Activated CD4-positive, alpha-beta T cell treated with anti-CD3 and anti-CD28 coated beads for 24 hours (primary cell): ENCODE results near the gene TRDN.
"Not testable (repeated sequence)": the region's sequence is repeated elsewhere in the genome, so short reads cannot be mapped to it uniquely, and the experiment has no call there.

Experiments
- DNase-seq, 2 donors: peaks; one replicate each; pipeline ENCODE4 v3.0.0-alpha.2; 2020; ENCODE audit warnings: low read depth in 2 of 2

TRDN gene

GRCh38 chr6:123564361-123564760, 72.4 kb downstream of the TRDN start:
- no peak for DNase-seq

DNA sequence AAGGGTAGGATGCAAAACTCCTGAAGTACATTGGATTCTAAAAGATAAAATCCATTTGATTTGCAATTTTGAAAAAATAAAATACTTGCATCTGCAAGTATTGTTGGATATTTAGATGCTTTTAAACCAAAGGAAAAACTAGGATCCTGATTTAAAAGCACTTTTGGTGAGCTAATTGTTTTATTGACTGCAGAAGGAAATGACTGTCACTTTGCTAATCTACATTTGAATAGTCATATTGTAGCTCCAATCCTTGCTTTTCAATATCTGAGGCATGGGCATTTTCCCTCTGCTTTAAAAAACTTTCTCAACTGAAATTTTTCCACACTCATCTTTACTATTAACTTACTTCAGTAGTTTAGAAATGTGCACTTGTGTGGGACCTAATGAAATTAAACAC, 74.1 kb downstream of the TRDN start:
- no peak for DNase-seq

DNA sequence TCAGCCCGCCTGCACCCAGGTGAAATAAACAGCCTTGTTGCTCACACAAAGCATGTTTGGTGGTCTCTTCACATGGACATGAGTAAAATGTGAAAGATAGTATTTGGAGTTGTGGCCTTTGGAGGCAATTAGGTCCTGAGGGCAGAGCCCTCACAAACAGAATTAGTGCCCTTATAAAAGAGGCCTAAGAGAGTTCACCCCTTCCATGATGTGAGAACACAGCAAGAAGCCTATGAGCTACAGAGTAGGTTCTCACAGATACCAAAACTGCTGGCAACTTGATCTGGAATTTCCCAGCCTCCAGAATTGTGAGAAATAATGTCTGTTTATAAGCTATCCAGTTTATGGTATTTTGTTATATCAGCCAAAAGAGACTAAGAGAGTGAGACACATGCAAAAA, 74.5 kb downstream of the TRDN start:
- DNase-seq, result no peak

GRCh38 chr6:123559816-123560215, 76.9 kb downstream of the TRDN start:
- DNase-seq, result not testable (repeated sequence)

- DNase-seq, result not testable (repeated sequence)
Measured at GRCh38 chr6:123557474-123557873, 79.3 kb downstream of the TRDN start.

- DNase-seq, result no peak
Measured at GRCh38 chr6:123551939-123552707, 84.6 kb downstream of the TRDN start.

GRCh38 chr6:123550052-123550617, 86.6 kb downstream of the TRDN start:
- DNase-seq, result no peak

DNA sequence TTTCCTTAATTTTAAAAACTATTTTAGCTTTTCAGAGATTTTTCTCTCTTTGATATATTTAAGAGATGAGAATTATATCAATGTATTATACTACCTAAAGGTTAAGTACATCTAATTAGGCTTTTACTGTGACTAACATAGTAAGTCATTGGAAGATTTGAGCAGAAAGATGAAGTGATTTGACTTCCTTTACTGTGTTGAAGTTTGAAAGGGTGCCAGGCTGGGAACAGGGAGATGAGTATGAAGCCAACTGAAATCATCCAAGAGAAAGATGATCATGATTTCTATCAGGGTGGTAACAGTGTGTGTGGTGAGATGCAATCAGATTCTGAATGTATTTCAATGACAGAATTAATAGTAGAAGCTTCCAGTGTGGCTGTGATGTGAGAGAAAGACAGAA, 87.3 kb downstream of the TRDN start:
- DNase-seq, result no peak

DNA sequence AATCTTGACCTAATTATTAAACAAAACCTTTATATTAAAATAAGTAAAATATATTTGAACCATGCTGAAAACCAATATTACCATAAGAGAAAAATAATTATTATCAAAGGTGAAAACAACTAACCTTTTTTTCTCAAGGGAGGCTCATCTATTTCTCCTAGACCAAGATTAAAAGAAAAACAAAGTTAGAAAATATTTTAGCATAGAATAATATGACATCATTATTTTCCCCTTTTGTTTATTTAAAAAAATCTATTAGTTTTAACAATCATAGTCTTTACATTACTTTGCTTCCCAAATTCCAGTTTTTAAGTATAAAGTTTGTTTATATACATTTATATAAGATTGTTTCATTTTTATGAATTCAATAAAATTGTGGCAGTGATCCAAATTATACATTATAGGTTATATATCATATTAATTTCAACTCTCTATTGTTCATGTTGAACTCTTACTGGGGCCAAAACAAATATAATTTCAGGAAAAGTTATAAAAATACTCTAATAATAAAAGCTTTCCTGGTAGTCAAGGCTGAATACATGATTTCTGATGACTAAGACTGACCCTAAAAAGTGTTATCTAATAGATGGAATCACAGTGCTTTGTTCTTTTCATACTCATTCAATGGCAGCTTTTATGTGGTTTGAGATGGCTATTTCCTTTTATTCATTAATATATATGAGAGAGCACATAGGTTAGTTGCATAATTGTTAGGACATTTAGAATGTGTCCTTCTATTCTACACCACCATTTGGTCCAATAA, 89.4 kb downstream of the TRDN start:
- no peak for DNase-seq

DNA sequence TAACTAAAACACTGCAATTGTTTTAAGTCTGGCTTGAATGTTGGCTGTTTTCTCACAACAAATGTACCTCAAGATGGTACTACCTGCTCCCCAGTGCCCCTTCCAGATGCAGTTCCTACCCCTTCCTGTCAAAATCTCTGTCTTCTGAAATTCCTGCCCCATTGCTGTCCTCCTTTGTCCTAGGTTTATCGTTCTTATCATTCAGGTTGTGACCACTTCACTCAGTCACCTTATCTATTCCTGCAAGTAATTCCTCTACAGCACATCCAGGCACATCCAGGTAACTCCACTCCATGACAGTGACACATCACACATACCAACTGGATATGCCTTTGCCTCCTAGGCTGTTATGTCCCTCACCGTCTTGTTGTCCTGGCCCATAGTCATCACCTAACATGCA, 90.2 kb downstream of the TRDN start:
- no peak for DNase-seq

- DNase-seq, result no peak
Measured at GRCh38 chr6:123541462-123541861, 95.3 kb downstream of the TRDN start.

DNA sequence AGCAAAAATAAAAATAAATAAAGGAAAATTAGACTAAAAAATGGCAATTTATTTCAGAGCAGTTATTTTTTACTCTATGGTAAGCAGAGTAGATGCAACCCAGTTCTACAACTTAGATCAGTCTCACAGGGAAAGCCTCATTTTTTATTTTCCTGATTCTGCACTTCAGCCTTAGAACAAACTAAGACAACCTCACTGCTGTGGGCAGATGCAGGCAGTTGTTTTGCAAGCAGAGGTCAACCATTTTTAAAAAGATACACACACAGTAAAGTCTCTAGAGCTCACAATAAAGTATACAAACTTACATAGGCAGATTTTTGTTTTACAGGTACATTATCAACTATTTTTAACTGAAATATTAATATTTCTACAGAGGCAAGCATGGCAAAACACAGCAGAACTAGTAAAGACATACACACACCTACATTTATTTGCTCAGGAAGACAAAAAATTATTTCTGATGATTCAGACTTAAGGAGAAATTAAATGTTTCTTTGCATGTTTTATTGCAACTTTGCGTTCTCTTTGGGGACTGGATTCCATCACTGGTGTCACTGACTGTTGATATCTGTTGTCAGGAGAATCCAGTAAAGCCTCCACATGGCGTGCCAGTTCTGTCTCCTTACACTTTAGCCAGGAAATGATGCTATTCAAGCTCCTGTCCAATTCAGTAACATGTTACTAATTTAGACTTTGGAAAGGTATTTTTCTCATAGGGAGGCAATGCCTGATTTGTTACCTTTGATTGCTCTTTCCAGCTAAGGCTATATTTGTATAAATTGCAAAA, 102.7 kb downstream of the TRDN start:
- DNase-seq, result no peak

- no peak for DNase-seq
Measured at GRCh38 chr6:123529843-123530242, 106.9 kb downstream of the TRDN start.

- DNase-seq, result no peak
Measured at GRCh38 chr6:123529058-123529457, 107.7 kb downstream of the TRDN start.

DNA sequence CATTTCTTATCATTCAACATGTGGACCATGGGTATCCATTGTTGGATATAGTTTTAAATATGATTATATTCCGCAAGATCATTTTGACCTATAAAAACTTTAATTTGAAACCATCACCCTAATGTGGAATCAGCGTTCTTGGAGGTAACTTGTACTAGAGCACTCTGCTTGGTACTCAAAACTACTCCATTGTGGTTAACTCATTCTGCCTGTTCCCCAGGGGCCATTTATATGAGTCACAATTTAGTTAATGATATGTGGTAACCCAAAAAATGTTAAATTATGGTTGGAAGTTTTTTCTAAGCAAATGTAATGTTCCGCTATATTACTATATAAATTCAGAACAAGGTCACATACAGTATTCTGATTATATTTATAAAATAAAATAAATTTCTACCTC, 109.3 kb downstream of the TRDN start:
- DNase-seq, result no peak

DNA sequence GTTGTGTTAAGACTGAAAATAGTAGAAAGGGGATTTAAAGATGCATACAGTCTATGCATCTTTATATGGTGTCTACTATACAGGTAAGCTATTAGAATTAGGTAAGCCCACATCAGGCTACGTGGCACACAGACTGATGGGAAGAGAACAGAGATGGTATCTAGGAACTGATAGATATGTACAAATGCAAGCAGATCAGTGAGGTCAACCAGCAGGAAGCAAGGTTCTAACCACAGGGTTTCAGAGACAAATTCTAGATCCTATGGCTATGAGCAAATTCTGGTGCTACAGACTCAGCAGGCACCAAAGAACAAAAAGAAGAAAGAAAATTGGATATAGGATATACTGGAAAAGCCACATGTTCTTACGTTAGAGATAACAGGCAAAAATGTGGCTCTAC, 110.6 kb downstream of the TRDN start:
- no peak for DNase-seq

GRCh38 chr6:123524781-123525180, 112.0 kb downstream of the TRDN start:
- no peak for DNase-seq

GRCh38 chr6:123520217-123520616, 116.5 kb downstream of the TRDN start:
- no peak for DNase-seq

DNA sequence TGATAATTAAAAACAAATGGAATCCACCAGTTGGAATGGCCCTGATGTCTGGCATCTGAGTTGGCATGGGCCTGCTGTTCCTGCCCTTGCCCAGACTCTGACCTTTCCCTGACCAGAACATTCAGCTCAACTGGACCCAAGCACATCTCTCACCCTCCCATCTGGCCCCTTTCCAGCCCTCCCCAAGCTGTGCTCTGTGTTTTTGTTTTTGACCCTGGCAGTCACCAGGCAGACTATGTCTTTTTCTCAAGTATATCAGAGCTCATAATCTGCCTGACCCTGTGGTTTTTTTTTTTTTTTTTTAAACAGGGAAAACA, 117.6 kb downstream of the TRDN start:
- no peak for DNase-seq

GRCh38 chr6:123518441-123519188, 118.1 kb downstream of the TRDN start:
- no peak for DNase-seq

DNA sequence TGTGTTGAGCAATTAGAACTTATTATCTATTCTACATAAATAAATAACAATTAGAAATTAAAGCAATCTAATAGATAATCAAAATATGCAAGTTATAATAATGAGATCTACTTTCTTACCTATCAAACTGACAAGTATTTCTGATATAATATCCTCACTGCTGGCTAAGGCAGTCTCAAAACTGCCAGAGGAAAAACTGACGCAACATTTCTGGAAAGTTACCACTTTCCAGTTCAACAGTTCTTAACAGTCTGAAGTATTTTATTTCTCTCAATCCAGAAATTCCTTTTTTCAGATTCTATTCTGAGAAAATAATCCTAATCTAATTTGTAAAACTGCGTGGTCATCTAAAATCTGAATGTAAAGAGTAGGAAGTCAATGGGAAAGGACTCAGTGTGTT, 121.0 kb downstream of the TRDN start:
- no peak for DNase-seq

GRCh38 chr6:123509112-123509511, 127.6 kb downstream of the TRDN start:
- no peak for DNase-seq
